K562 (cell line): Measurements from ENCODE around the gene CLIP2. TPM values are rescaled to one million over a fixed set of nuclear protein-coding genes. Genes with fewer than 3 reads are reported as not detected.

Experiments used
- ARNT ChIP-seq, 2 experiments: fragments of 450-650 bp; IDR thresholded peaks; 2 replicates each; pipeline ENCODE4 v1.6.1; 2016; ENCODE audit warnings: mild to moderate bottlenecking in 1 of 2
- CBX5 ChIP-seq: IDR thresholded peaks from 2 replicates; pipeline ENCODE4 v1.6.1; 2014; ENCODE audit warnings: low read depth, borderline replicate concordance
- ETV1 ChIP-seq: fragments of 450-650 bp; conservative IDR thresholded peaks from 2 replicates; pipeline ENCODE4 v1.6.1; 2016; ENCODE audit warnings: missing genetic modification characterization, control low read depth, low read depth, missing compliant biosample characterization
- FOXJ3 ChIP-seq: sonication (generic); formaldehyde crosslinking; IDR thresholded peaks from 2 replicates; pipeline ENCODE4 v1.4.0; 2020; ENCODE audit warnings: mild to moderate bottlenecking, missing genetic modification reagents
- GATAD2A ChIP-seq: fragments of 450-650 bp; IDR thresholded peaks from 2 replicates; pipeline ENCODE4 v1.6.1; 2017
- ID3 ChIP-seq, 2 experiments: fragments of 250-450 bp in 1 of 2; fragments of 450-650 bp in 1 of 2; sonication (Bioruptor Pico) in 1 of 2; IDR thresholded peaks; 2 replicates each; pipeline versions ENCODE4 v1.6.1 to v1.8.0; 2016 to 2021; ENCODE audit warnings: mild to moderate bottlenecking in 2 of 2, moderate library complexity in 2 of 2, missing compliant biosample characterization in 1 of 2, missing genetic modification characterization in 1 of 2
- LCOR ChIP-seq: sonication (generic); formaldehyde crosslinking; IDR thresholded peaks from 2 replicates; pipeline ENCODE4 v1.8.0; 2022; ENCODE audit warnings: mild to moderate bottlenecking, missing genetic modification reagents
- NELFE ChIP-seq: IDR thresholded peaks from 2 replicates; pipeline ENCODE4 v1.6.1; 2011; ENCODE audit warnings: mild to moderate bottlenecking; ENCODE audit not compliant: insufficient read depth, insufficient read length
- NR4A1 ChIP-seq, 2 experiments: fragments of 250-450 bp in 1 of 2; fragments of 450-650 bp in 1 of 2; sonication (Bioruptor Pico) in 1 of 2; IDR thresholded peaks; 2 replicates each; pipeline versions ENCODE4 v1.4.0 to v1.6.1; 2016 to 2020; ENCODE audit warnings: mild to moderate bottlenecking in 2 of 2, missing compliant biosample characterization in 1 of 2, missing genetic modification characterization in 1 of 2, moderate library complexity in 1 of 2
- NRF1 ChIP-seq, 2 experiments: fragments of 450-650 bp; IDR thresholded peaks in 1 of 2; conservative IDR thresholded peaks in 1 of 2; 2 replicates each; pipeline ENCODE4 v1.6.1; 2014; ENCODE audit warnings: mild to moderate bottlenecking in 2 of 2
- POLR2B ChIP-seq: fragments of 450-650 bp; IDR thresholded peaks from 2 replicates; pipeline ENCODE4 v1.6.1; 2018; ENCODE audit warnings: low read depth; ENCODE audit not compliant: partially characterized antibody
- RBM22 ChIP-seq: fragments of 200-400 bp; formaldehyde crosslinking; IDR thresholded peaks from 2 replicates; pipeline ENCODE4 v1.6.1; 2018; ENCODE audit warnings: low read length, low read depth; ENCODE audit not compliant: poor library complexity, severe bottlenecking
- RNF219 ChIP-seq: fragments of 250-450 bp; sonication (Bioruptor Pico); IDR thresholded peaks from 2 replicates; pipeline ENCODE4 v1.5.0; 2022; ENCODE audit warnings: mild to moderate bottlenecking
- RUNX1 ChIP-seq: sonication (generic); IDR thresholded peaks from 2 replicates; pipeline ENCODE4 v1.6.1; 2016; ENCODE audit warnings: antibody characterized with exemption, low read depth
- SMARCA4 ChIP-seq: fragments of 450-650 bp; IDR thresholded peaks from 2 replicates; pipeline ENCODE4 v1.6.1; 2016
- SMARCA5 ChIP-seq: fragments of 450-650 bp; IDR thresholded peaks from 2 replicates; pipeline ENCODE4 v1.6.1; 2016
- SMARCE1 ChIP-seq: fragments of 450-650 bp; IDR thresholded peaks from 2 replicates; pipeline ENCODE4 v1.7.1; 2016; ENCODE audit warnings: mild to moderate bottlenecking
- TCFL5 ChIP-seq: fragments of 250-450 bp; sonication (Bioruptor Pico); conservative IDR thresholded peaks from 2 replicates; pipeline ENCODE4 v1.6.1; 2021; ENCODE audit warnings: mild to moderate bottlenecking, moderate library complexity, matching md5 sums
- TRIM28 ChIP-seq: fragments of 450-650 bp; IDR thresholded peaks from 2 replicates; pipeline ENCODE4 v1.6.1; 2017
- ZNF589 ChIP-seq: fragments of 200-800 bp; sonication (Bioruptor generic); IDR thresholded peaks from 2 replicates; pipeline ENCODE4 v1.6.1; 2016; ENCODE audit warnings: low read depth, missing genetic modification characterization, missing compliant biosample characterization
- ZNF830 ChIP-seq: fragments of 250-450 bp; sonication (Bioruptor Pico); IDR thresholded peaks from 2 replicates; pipeline ENCODE4 v1.5.0; 2021; ENCODE audit warnings: mild to moderate bottlenecking
- polyA plus RNA-seq, 8 experiments: library from polyadenylated mRNA; depleted of rRNA in 4 of 8; stranded (reverse) in 5 of 8; unstranded in 3 of 8; fragments of >200 nt; fragmentation: Nextera tagmentation in 2 of 8; fragmentation: Illumina TruSeq in 1 of 8; extraction: Ambion mirVana in 2 of 8; extraction: Trizol in 1 of 8; gene quantifications; 2 replicates each; pipeline versions ENCODE4 v1.2.1 to v1.2.3, GENCODE V29; 2011 to 2014; ENCODE audit warnings: inconsistent platforms in 1 of 8, missing spikeins in 1 of 8
- total RNA-seq, 7 experiments: library from RNA; depleted of rRNA in 6 of 7; stranded (reverse); fragments of >200 nt in 6 of 7; fragmentation: Illumina TruSeq in 2 of 7; extraction: Trizol in 2 of 7; gene quantifications; 2 replicates each; pipeline versions ENCODE4 v1.2.1 to v1.2.3, GENCODE V29; 2011 to 2021; ENCODE audit warnings: low replicate concordance in 1 of 7

The CLIP2 gene
- total and polyA plus RNA-seq, 9 of the 15 experiments (the other 6 are each of a cell fraction or from before 2014, with no cell fraction given) = 0.07 to 5.4 (median 2.1) TPM

GRCh38 chr7:74288034-74288881 is 949 bp upstream of the CLIP2 start (continued):
- TF ChIP-seq ID3 (CRISPR knock-in tag; IDR thresholded peaks at IDR 0.05) = no peak
- TF ChIP-seq ID3 (tag; IDR thresholded peaks at IDR 0.05) = peak; percentile 25; the same call in 1 of the 2 replicates
- TF ChIP-seq FOXJ3 = no peak
- TF ChIP-seq SMARCA4 = peak; percentile 58; the same call in 1 of the 2 replicates
- 0 out of 2 replicates have a peak, but pooled peaks have one; percentile 32 for TF ChIP-seq GATAD2A
- TF ChIP-seq CBX5 = no peak
- peak; percentile 30 to 42; a peak in 3 of 4 replicates for TF ChIP-seq NRF1 (conservative IDR thresholded peaks at IDR 0.05 in 1 of 2, IDR thresholded peaks at IDR 0.05 in 1 of 2)
- no peak for TF ChIP-seq POLR2B
- TF ChIP-seq SMARCA5 = peak; percentile 70
- TF ChIP-seq ZNF589 = no peak
- peak; percentile 60; the same call in 1 of the 2 replicates for TF ChIP-seq LCOR (CRISPR knock-in tag)
- peak; percentile 66; the same call in 1 of the 2 replicates for TF ChIP-seq SMARCE1
- TF ChIP-seq TCFL5 (CRISPR knock-in tag) = no peak
- TF ChIP-seq RBM22 = no peak
- TF ChIP-seq NELFE = no peak
- no peak for TF ChIP-seq RNF219 (CRISPR knock-in tag)
- TF ChIP-seq NR4A1 (CRISPR knock-in tag; IDR thresholded peaks at IDR 0.05) = no peak
- TF ChIP-seq NR4A1 (tag; IDR thresholded peaks at IDR 0.05) = no peak
- peak; percentile 61; the same call in 1 of the 2 replicates for TF ChIP-seq RUNX1
- TF ChIP-seq TRIM28 = no peak
- TF ChIP-seq ZNF830 (CRISPR knock-in tag) = no peak
- TF ChIP-seq ARNT (IDR thresholded peaks at IDR 0.05) = peak in 1 of 2 experiments; percentile 68; a peak in 1 of 4 replicates
- no peak for TF ChIP-seq ETV1 (tag)
